Mucosa of descending colon (tissue), 3 donors: ENCODE results near the gene OTOS. TPM values are rescaled to one million over a fixed set of nuclear protein-coding genes. Genes with fewer than 3 reads are reported as not detected.

Experiments
- ATAC-seq: fragments of 200-7000 bp; cut with Tn5 transposase; one replicate; pipeline ENCODE4 v1.9.1; 2020; ENCODE audit warnings: mild to moderate bottlenecking, moderate library complexity
- DNase-seq, 3 donors: peaks; one replicate each; pipeline ENCODE4 v3.0.0-alpha.2; 2020
- H3K36me3 ChIP-seq: fragments of 200-600 bp; one replicate; pipeline ENCODE4 v1.8.0; 2021; ENCODE audit warnings: low read depth, mild to moderate bottlenecking
- H3K4me1 ChIP-seq: fragments of 200-600 bp; one replicate; pipeline ENCODE4 v1.8.0; 2021; ENCODE audit warnings: low read depth, mild to moderate bottlenecking
- H3K4me3 ChIP-seq: fragments of 200-600 bp; one replicate; pipeline ENCODE4 v1.8.0; 2021; ENCODE audit warnings: mild to moderate bottlenecking
- H3K9me3 ChIP-seq: fragments of 200-600 bp; one replicate; pipeline ENCODE4 v1.8.0; 2021; ENCODE audit warnings: mild to moderate bottlenecking
- CTCF ChIP-seq: fragments of 200-600 bp; IDR thresholded peaks from one replicate; pipeline ENCODE4 v1.8.0; 2022; ENCODE audit warnings: antibody characterized with exemption, mild to moderate bottlenecking
- intact Hi-C, 2 donors: fragments of 100-400 bp; cut with DNase I in 1 of 2; cut with micrococcal nuclease in 1 of 2; formaldehyde crosslinking; loops; one replicate each; pipeline versions ENCODE4 v1.11.0 to v1.11.1; 2022; cut with DNase I, micrococcal nuclease
- total RNA-seq, 3 donors: library from RNA; stranded (reverse); fragmentation: NEBNext Ultra II Directional in 2 of 3; extraction: Animal tissue kit (Norgen Biotek cat#: 25700) in 2 of 3; gene quantifications; one replicate each; pipeline versions ENCODE4 v1.2.1 to v1.2.4, GENCODE V29; 2021 to 2023
- donor health status: DM: no; HTN: no; CAD: no; lungs with moderate emphysema.
- donor health status: DM: no; HTN: no; CAD: no.
- donor health status: DM: no; HTN: yes; CAD: no.

OTOS gene
- total RNA-seq, 3 donors from 2014 or later: not detected

GRCh38 chr2:240155048-240155744 lies 14.7 kb upstream of the OTOS start:
- H3K9me3 ChIP-seq: no peaks in the 10 kb centered on the region
- no peak overlapping the region for H3K4me3 ChIP-seq
- H3K4me1 ChIP-seq: no peaks in the 10 kb centered on the region
- DNase-seq (peak in 1 of 3 donors; percentile 8), ATAC-seq (no peak)
- TF ChIP-seq CTCF: no peak
- no peaks in the 10 kb centered on the region for H3K36me3 ChIP-seq
- intact Hi-C loops: no loop called here

- TF ChIP-seq CTCF: no peak
- no peaks in the 10 kb centered on the region for H3K9me3 ChIP-seq
- H3K36me3 ChIP-seq: no peaks in the 10 kb centered on the region
- H3K4me3 ChIP-seq: no peak overlapping the region
- intact Hi-C loops: no loop called here
- DNase-seq: no peak
- H3K4me1 ChIP-seq: no peaks in the 10 kb centered on the region
- ATAC-seq: no peak
Observed at GRCh38 chr2:240154606-240155005, 14.1 kb upstream of the OTOS start.

- ATAC-seq: no peak
- H3K36me3 ChIP-seq: no peaks in the 10 kb centered on the region
- intact Hi-C loops: no loop called here
- H3K4me3 ChIP-seq: no peak overlapping the region
- no peak for TF ChIP-seq CTCF
- no peaks in the 10 kb centered on the region for H3K9me3 ChIP-seq
- no peak for DNase-seq
- no peaks in the 10 kb centered on the region for H3K4me1 ChIP-seq
Observed at GRCh38 chr2:240153418-240153817, 13.0 kb upstream of the OTOS start.

GRCh38 chr2:240151477-240152031 lies 11.1 kb upstream of the OTOS start:
- Histone ChIP-seq H3K9me3 (no peaks in the 10 kb centered on the region), H3K4me3 (no peak overlapping the region), H3K36me3 (no peaks in the 10 kb centered on the region), H3K4me1 (no peaks in the 10 kb centered on the region)
- intact Hi-C loops: no loop called here
- ATAC-seq (no peak), DNase-seq (no peak)
- TF ChIP-seq CTCF: no peak

- H3K36me3 ChIP-seq: no peaks in the 10 kb centered on the region
- DNase-seq (peak in 1 of 3 donors; percentile 29), ATAC-seq (peak; percentile 59)
- no peak overlapping the region for H3K4me3 ChIP-seq
- H3K4me1 ChIP-seq: no peaks in the 10 kb centered on the region
- intact Hi-C loops: loop anchor here in 1 of 2 donors (10.0 kb wide), 1 partner anchor 85 kb away; no protein-coding TSS in a partner anchor
- TF ChIP-seq CTCF: peak; percentile 27
- no peaks in the 10 kb centered on the region for H3K9me3 ChIP-seq
Observed at GRCh38 chr2:240149943-240150784, 9.7 kb upstream of the OTOS start.
